ENCODE results near the gene PDE6A.
A peak's percentile ranks its signal among the peaks of the same experiment; 100 is the strongest.

The PDE6A gene

GRCh38 chr5:149838881-149839739 is 105.5 kb downstream of the PDE6A start:
- Mint-ChIP-seq H3K9me3 (ENCODE audit: low read depth) (no peaks in the 10 kb centered on the region), H3K4me3 (no peak overlapping the region), H3K4me1 (ENCODE audit: low read depth) (no peaks in the 10 kb centered on the region), H3K27me3 (no peaks in the 10 kb centered on the region), H3K36me3 (peaks cover 12% of the 10 kb centered on the region), H3K27ac (no peak overlapping the region)

- H3K9me3 Mint-ChIP-seq (ENCODE audit: low read depth) = no peaks in the 10 kb centered on the region
- H3K4me3 Mint-ChIP-seq = no peak overlapping the region
- H3K27ac Mint-ChIP-seq = no peak overlapping the region
- no peaks in the 10 kb centered on the region for H3K27me3 Mint-ChIP-seq
- no peaks in the 10 kb centered on the region for H3K4me1 Mint-ChIP-seq (ENCODE audit: low read depth)
- H3K36me3 Mint-ChIP-seq = peaks cover 11% of the 10 kb centered on the region
These were observed 106.8 kb downstream of the PDE6A start for GRCh38 chr5:149837680-149838269.

DNA sequence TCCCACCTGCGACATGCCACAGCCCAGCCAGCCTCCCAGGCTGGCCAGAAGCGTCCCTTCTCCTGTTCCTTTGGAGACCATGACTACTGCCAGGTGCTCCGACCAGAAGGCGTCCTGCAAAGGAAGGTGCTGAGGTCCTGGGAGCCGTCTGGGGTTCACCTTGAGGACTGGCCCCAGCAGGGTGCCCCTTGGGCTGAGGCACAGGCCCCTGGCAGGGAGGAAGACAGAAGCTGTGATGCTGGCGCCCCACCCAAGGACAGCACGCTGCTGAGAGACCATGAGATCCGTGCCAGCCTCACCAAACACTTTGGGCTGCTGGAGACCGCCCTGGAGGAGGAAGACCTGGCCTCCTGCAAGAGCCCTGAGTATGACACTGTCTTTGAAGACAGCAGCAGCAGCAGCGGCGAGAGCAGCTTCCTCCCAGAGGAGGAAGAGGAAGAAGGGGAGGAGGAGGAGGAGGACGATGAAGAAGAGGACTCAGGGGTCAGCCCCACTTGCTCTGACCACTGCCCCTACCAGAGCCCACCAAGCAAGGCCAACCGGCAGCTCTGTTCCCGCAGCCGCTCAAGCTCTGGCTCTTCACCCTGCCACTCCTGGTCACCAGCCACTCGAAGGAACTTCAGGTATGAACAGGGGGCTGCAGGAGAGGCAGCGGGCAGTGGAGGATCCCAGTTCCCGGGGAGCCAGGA is 108.0 kb downstream of the PDE6A start:
- Mint-ChIP-seq H3K4me1 (ENCODE audit: low read depth) (peaks cover under 1% of the 10 kb centered on the region), H3K27me3 (no peaks in the 10 kb centered on the region), H3K27ac (no peak overlapping the region), H3K9me3 (ENCODE audit: low read depth) (no peaks in the 10 kb centered on the region), H3K4me3 (no peak overlapping the region), H3K36me3 (peaks cover 11% of the 10 kb centered on the region)

DNA sequence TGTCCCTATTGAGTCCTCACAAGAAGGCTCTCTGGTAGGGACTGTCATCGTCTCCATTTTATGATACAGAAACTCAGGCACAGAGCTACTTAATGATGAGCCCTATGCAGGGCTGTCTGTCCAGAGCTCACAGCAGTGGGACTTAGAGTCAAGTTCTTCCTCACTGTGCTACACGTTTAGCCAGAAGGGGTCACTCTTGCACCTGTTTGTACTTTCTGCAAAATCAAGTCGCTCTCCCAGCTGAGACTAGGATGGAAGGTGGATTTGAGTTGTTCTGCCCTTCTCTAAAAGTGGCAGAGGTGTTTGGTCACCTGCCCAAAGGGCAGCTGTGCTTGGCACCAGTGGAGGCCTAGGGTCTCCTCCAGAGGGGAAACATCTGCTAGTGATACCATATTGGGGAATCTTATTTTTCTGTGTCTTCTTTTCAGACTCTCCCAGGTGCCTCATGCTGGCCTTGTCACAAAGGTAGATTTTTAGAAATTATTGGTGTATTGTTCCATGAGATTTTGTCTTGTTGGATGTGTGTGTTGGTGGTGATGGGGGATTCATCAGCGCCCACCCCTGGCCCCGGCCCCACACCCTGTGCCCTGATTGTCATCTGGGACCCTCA is 110.2 kb downstream of the PDE6A start:
- Mint-ChIP-seq H3K4me3 (no peak overlapping the region), H3K27ac (no peak overlapping the region), H3K9me3 (ENCODE audit: low read depth) (no peaks in the 10 kb centered on the region), H3K27me3 (no peaks in the 10 kb centered on the region), H3K4me1 (ENCODE audit: low read depth) (peaks cover 2% of the 10 kb centered on the region), H3K36me3 (peaks cover 8% of the 10 kb centered on the region)

GRCh38 chr5:149833116-149833827 is 111.3 kb downstream of the PDE6A start:
- peaks cover 10% of the 10 kb centered on the region for H3K36me3 Mint-ChIP-seq
- H3K27ac Mint-ChIP-seq = no peak overlapping the region
- H3K9me3 Mint-ChIP-seq (ENCODE audit: low read depth) = no peaks in the 10 kb centered on the region
- H3K4me3 Mint-ChIP-seq = no peak overlapping the region
- peaks cover 2% of the 10 kb centered on the region for H3K4me1 Mint-ChIP-seq (ENCODE audit: low read depth)
- H3K27me3 Mint-ChIP-seq = no peaks in the 10 kb centered on the region

DNA sequence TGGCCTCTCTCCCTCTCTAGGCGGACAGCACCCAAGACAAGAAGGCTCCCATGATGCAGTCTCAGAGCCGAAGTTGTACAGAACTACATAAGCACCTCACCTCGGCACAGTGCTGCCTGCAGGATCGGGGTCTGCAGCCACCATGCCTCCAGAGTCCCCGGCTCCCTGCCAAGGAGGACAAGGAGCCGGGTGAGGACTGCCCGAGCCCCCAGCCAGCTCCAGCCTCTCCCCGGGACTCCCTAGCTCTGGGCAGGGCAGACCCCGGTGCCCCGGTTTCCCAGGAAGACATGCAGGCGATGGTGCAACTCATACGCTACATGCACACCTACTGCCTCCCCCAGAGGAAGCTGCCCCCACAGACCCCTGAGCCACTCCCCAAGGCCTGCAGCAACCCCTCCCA is 112.0 kb downstream of the PDE6A start:
- Mint-ChIP-seq H3K27ac (no peak overlapping the region), H3K4me3 (no peak overlapping the region), H3K36me3 (peaks cover 10% of the 10 kb centered on the region), H3K4me1 (ENCODE audit: low read depth) (peaks cover 2% of the 10 kb centered on the region), H3K27me3 (no peaks in the 10 kb centered on the region), H3K9me3 (ENCODE audit: low read depth) (no peaks in the 10 kb centered on the region)

- Mint-ChIP-seq H3K4me3 (no peak overlapping the region), H3K27ac (no peak overlapping the region), H3K36me3 (peaks cover 9% of the 10 kb centered on the region), H3K4me1 (ENCODE audit: low read depth) (peaks cover 2% of the 10 kb centered on the region), H3K9me3 (ENCODE audit: low read depth) (no peaks in the 10 kb centered on the region), H3K27me3 (no peaks in the 10 kb centered on the region)
These were observed 113.1 kb downstream of the PDE6A start for GRCh38 chr5:149831492-149831891.

DNA sequence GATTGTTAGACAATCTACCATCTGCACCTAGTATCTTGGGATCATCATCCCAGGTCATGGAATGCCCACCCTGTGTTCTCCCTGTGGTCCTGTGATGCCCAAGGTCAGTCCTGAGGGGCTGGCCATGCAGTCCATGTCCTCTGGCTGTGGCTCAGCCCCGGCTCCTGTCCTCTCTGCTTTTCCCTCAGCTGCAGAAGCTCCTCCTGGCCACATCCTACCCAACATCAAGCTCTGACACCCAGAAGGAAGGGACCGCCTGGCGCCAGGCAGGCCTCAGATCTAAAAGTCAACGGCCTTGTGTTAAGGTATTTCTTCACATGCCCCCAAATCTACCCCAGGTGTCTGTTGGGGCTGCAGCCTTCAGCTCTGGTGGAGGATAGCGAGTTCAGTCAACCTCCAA is 114.0 kb downstream of the PDE6A start:
- Mint-ChIP-seq H3K36me3 (peaks cover 8% of the 10 kb centered on the region), H3K27me3 (no peaks in the 10 kb centered on the region), H3K27ac (no peak overlapping the region), H3K9me3 (ENCODE audit: low read depth) (no peaks in the 10 kb centered on the region), H3K4me1 (ENCODE audit: low read depth) (peaks cover 2% of the 10 kb centered on the region), H3K4me3 (no peak overlapping the region)

- H3K9me3 Mint-ChIP-seq (ENCODE audit: low read depth) = no peaks in the 10 kb centered on the region
- no peak overlapping the region for H3K27ac Mint-ChIP-seq
- H3K36me3 Mint-ChIP-seq = peaks cover 5% of the 10 kb centered on the region
- H3K27me3 Mint-ChIP-seq = no peaks in the 10 kb centered on the region
- peaks cover 2% of the 10 kb centered on the region for H3K4me1 Mint-ChIP-seq (ENCODE audit: low read depth)
- H3K4me3 Mint-ChIP-seq = no peak overlapping the region
These were observed 114.6 kb downstream of the PDE6A start for GRCh38 chr5:149829954-149830353.

DNA sequence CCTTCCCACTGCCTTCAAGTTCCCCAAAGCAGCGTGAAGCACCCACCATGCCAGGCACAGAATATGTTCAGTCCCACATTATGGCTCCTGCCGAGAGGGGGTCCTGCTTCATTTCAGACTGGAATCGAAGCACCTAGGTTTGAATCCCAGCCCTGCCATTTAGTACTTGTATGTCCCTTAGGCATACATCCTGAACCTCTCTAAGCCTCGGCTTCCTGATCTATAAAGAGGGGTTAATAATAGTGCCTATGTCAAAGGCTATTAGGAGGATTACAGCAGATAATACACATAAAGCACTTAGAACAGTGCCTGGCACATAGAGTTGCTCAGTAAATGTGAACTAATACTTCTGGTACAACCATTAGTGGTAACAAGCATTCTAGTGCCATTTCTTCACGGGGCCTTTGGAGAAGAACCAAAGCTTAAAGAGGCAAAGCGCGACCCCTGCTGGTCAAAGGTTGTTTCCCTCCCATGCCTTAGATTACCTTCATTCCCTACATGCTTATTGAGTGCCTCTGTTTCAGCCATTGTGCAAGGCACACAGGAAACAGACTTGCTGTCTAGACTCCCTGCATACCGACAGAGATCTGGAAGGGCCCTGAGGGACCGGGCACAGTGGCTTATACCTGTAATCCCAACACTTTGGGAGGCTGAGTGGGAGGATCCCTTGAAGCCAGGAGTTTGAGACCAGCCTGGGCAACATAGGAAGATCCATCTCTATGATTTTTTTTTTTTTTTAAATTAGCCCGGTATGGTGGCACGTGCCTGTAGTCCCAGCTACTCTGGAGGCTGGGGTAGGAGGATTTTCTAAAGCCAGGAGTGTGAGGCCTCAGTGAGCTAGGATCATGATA is 116.2 kb downstream of the PDE6A start:
- Mint-ChIP-seq H3K9me3 (ENCODE audit: low read depth) (no peaks in the 10 kb centered on the region), H3K4me3 (no peak overlapping the region), H3K36me3 (peaks cover 2% of the 10 kb centered on the region), H3K4me1 (ENCODE audit: low read depth) (peaks cover 2% of the 10 kb centered on the region), H3K27me3 (no peaks in the 10 kb centered on the region), H3K27ac (no peak overlapping the region)

DNA sequence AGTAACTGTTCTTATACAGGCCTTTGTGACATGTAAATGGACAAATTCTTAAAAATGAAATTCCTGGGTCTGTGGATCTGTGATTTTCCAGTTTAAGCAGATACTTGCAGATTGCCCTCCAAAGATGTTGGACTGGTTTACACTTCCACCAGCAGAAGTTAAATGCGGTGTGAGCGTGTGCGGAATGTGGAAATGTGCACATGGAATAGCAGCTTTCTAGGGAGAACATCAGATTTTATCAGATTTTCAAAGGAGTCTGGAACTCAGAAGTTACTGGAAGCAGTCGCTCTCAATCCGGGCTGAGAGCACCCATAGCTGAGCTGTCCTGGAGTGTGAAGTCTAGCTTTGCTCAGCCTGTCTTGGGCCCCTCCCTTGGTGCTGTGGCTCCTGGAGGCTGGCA is 117.0 kb downstream of the PDE6A start:
- Mint-ChIP-seq H3K4me1 (ENCODE audit: low read depth) (peaks cover 2% of the 10 kb centered on the region), H3K36me3 (peaks cover 2% of the 10 kb centered on the region), H3K4me3 (no peak overlapping the region), H3K27ac (no peak overlapping the region), H3K27me3 (no peaks in the 10 kb centered on the region), H3K9me3 (ENCODE audit: low read depth) (no peaks in the 10 kb centered on the region)

DNA sequence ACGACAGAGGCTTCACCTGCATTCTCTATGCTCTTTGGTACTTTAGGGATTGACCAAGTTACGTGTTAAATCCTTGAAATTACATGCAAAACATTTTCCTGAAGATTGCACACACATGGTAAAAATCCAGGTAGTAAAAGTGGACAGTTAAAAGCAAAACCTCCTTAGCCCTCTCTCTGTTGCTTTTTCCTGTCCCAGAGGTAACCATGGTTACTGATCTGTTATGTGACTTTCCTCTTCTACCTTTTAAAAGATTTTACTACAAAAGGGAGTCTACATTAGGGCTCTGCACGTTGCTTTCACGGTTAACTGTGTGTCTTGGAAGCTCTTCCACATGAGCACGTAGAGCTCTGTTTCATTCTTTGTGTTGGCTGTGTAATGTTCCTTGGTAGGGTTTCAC is 117.5 kb downstream of the PDE6A start:
- no peaks in the 10 kb centered on the region for H3K9me3 Mint-ChIP-seq (ENCODE audit: low read depth)
- H3K4me1 Mint-ChIP-seq (ENCODE audit: low read depth) = peaks cover 2% of the 10 kb centered on the region
- H3K27ac Mint-ChIP-seq = peak overlapping the region; percentile 30
- H3K36me3 Mint-ChIP-seq = peaks cover 2% of the 10 kb centered on the region
- H3K4me3 Mint-ChIP-seq = no peak overlapping the region
- no peaks in the 10 kb centered on the region for H3K27me3 Mint-ChIP-seq

GRCh38 chr5:149826574-149826973 is 118.0 kb downstream of the PDE6A start:
- Mint-ChIP-seq H3K9me3 (ENCODE audit: low read depth) (no peaks in the 10 kb centered on the region), H3K36me3 (peaks cover 5% of the 10 kb centered on the region), H3K27ac (no peak overlapping the region), H3K27me3 (no peaks in the 10 kb centered on the region), H3K4me3 (no peak overlapping the region), H3K4me1 (ENCODE audit: low read depth) (peaks cover under 1% of the 10 kb centered on the region)

DNA sequence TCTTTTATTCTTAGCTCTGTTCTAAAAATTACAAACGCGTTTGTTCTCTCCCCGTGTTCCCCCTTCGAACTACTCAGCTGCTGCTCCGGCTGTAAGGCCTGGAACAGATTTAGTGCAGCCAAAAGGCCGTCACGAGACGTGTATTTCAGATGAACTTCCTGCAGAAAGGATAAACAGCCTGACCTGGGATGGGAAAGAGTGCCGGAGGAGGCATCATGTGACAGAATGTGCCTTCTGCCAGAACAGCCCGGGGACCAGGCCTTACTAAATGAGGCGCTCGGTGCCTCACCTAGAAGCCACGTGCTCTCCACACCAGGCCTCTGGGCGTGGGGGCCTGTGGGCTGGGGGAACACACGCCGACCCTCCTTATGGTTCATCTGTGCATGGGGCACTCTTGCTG is 119.7 kb downstream of the PDE6A start:
- H3K4me3 Mint-ChIP-seq = no peak overlapping the region
- no peaks in the 10 kb centered on the region for H3K9me3 Mint-ChIP-seq (ENCODE audit: low read depth)
- H3K36me3 Mint-ChIP-seq = peaks cover 7% of the 10 kb centered on the region
- H3K27ac Mint-ChIP-seq = no peak overlapping the region
- no peaks in the 10 kb centered on the region for H3K4me1 Mint-ChIP-seq (ENCODE audit: low read depth)
- no peaks in the 10 kb centered on the region for H3K27me3 Mint-ChIP-seq

Data from activated naive CD8-positive, alpha-beta T cell (primary cell).